PFSK-1 (cell line): ENCODE results near the gene DNAJC27.

Experiments
- FOXP2 ChIP-seq: optimal IDR thresholded peaks from 2 replicates; pipeline ENCODE3; 2011; ENCODE audit warnings: borderline replicate concordance, control low read depth, inconsistent platforms; ENCODE audit not compliant: insufficient read depth; ENCODE audit errors: extremely low read length, extremely low read depth
- POLR2AphosphoS5 ChIP-seq: IDR thresholded peaks from 2 replicates; pipeline ENCODE4 v1.6.1; 2012; ENCODE audit warnings: low read depth, mild to moderate bottlenecking, control low read depth, low read length, moderate library complexity
- REST ChIP-seq, 2 experiments: IDR thresholded peaks; 2 replicates each; pipeline versions ENCODE4 v1.6.1 to v1.8.0; 2011 to 2012; ENCODE audit warnings: low read depth in 2 of 2, low read length in 2 of 2, control low read depth in 1 of 2, inconsistent platforms in 1 of 2, mild to moderate bottlenecking in 1 of 2, moderate library complexity in 1 of 2; ENCODE audit not compliant: insufficient read depth in 1 of 2

DNA sequence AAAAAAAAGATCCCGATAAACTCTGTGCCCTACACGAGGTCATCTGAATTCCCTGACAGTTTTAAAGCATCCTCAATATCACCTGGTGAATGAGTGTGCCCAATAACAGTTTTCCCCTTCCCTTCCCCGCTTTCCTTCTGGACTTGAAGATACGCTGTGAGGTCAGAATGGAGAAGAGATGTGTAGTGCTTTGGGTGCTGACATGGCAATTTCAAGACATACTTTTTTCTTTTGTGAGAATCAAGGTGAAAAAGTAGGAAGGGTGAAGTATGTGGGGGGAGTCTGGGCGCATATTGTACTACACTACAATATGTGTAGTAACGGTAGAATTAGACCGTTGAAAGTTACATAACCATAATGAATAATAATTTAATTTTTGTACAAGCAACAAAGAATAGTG lies 21.7 kb downstream of the DNAJC27 start:
- TF ChIP-seq FOXP2 (no peak), POLR2AphosphoS5 (no peak), REST (IDR thresholded peaks at IDR 0.05; ENCODE audit: insufficient read depth in 1 of 2, low read depth in 2 of 2, low read length in 2 of 2) (no peak)
